ENCODE data around the gene CHCHD6.

CHCHD6 gene

GRCh38 chr3:126998728-126999127, 294.7 kb downstream of the CHCHD6 start:
- DNase-seq, result no peak

- no peak for DNase-seq
Observed at GRCh38 chr3:126999383-126999782, 295.3 kb downstream of the CHCHD6 start.

GRCh38 chr3:127000119-127000518, 296.1 kb downstream of the CHCHD6 start:
- DNase-seq, result no peak

- DNase-seq, result no peak
Observed at GRCh38 chr3:127000761-127001160, 296.7 kb downstream of the CHCHD6 start.

- DNase-seq, result no peak
Observed at GRCh38 chr3:127001486-127002194, 297.6 kb downstream of the CHCHD6 start.

- peak; percentile 83 for DNase-seq
Observed at GRCh38 chr3:127002195-127003174, 298.4 kb downstream of the CHCHD6 start.

- DNase-seq, result no peak
Observed at GRCh38 chr3:127003175-127003555, 299.1 kb downstream of the CHCHD6 start.

- DNase-seq, result no peak
Observed at GRCh38 chr3:127003601-127004280, 299.7 kb downstream of the CHCHD6 start.

GRCh38 chr3:127004641-127005397, 300.8 kb downstream of the CHCHD6 start:
- no peak for DNase-seq

GRCh38 chr3:127005864-127006500, 301.9 kb downstream of the CHCHD6 start:
- no peak for DNase-seq

GRCh38 chr3:127006781-127007436, 302.9 kb downstream of the CHCHD6 start:
- no peak for DNase-seq

GRCh38 chr3:127008236-127008635, 304.2 kb downstream of the CHCHD6 start:
- no peak for DNase-seq

- DNase-seq, result no peak
Observed at GRCh38 chr3:127009531-127009930, 305.5 kb downstream of the CHCHD6 start.

Data from NCI-H226 (cell line).